ENCODE measurements around the gene DSCAML1.

DSCAML1 gene

DNA sequence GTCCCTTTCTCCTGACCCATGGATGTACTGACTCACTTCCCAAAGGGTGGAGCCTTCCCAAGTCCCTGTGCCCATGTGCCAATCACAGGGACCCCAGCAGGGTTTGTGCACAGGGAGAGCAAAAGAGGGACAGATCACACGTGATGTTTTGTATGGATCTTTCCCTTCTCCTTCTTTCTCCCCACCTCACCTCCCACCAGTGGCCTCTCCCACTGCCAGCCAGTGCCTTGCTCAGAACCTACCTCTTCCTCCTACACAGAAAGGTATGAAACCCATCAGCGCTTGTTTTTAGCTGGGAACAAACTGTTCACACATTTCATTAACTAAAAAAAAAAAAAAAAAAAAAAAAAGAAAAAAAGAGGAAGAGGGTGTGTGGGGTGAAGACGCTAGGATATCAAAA lies 112.9 kb downstream of the DSCAML1 start:
- ChIA-PET CTCF (no interaction called here), POLR2A (no interaction called here)
- no peaks in the 10 kb centered on the region for H3K4me1 ChIP-seq (ENCODE audit: control extremely low read depth in 1 of 4, control insufficient read depth in 4 of 4, insufficient read depth in 4 of 4, low read length in 3 of 4)
- H3K4me3 ChIP-seq (ENCODE audit: control insufficient read depth in 1 of 7, extremely low read depth in 1 of 7, insufficient read depth in 4 of 7, low read depth in 2 of 7, low read length in 6 of 7), result no peak overlapping the region
- WGBS (ENCODE audit: insufficient coverage), result 33% methylated on average over 1 of the region's 3 CpGs
- H3K27me3 ChIP-seq (replicated peaks in 2 of 5; ENCODE audit: control insufficient read depth in 4 of 5, insufficient read depth in 5 of 5, low read length in 4 of 5), result peaks cover 0 to 22% (median 4%) of the 10 kb centered on the region in 5 experiments
- H3K36me3 ChIP-seq (ENCODE audit: control insufficient read depth in 4 of 4, insufficient read depth in 4 of 4, low read length in 3 of 4), result no peaks in the 10 kb centered on the region
- H3K9me3 ChIP-seq (ENCODE audit: control extremely low read depth in 1 of 5, control insufficient read depth in 4 of 5, insufficient read depth in 2 of 5, low read depth in 1 of 5, low read length in 4 of 5), result no peaks in the 10 kb centered on the region
- peak in 2 of 3 donors; percentile 30 to 38 for DNase-seq
- no peak overlapping the region for H3K27ac ChIP-seq (ENCODE audit: insufficient read depth in 1 of 2, low read depth in 1 of 2, low read length in 2 of 2, poor library complexity in 1 of 2, severe bottlenecking in 2 of 2)

GRCh38 chr11:117681438-117681837 lies 115.6 kb downstream of the DSCAML1 start:
- WGBS (ENCODE audit: insufficient coverage), result no CpG with 5 or more reads among the region's 1 CpG
- CTCF ChIA-PET, result interaction anchor here (0.7 kb wide), 1 partner anchor 9 kb away, joined by 3 read pairs; no protein-coding TSS in a partner anchor

DNA sequence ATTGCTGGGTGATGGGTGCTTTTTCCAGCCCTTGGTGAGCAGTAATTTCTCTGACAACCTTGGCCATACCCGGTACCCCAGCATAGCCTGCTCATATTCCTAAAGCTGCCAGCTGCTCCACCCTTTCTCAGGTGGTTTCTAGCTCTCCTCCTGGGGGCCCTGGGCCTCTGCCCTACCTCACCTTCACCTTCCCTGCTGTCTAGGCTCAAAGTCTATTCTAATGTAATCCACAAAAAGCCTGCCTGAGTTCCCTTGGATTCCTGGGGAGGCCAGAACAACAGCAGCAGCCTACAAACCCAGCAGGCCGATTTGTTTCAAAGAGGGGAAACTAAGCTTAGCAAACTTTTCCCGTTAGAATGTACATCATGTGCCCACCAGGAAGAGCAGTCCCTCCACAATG lies 117.6 kb downstream of the DSCAML1 start:
- ChIA-PET CTCF (no interaction called here), POLR2A (no interaction called here)
- WGBS (ENCODE audit: insufficient coverage), result 94% methylated on average over 3 of the region's 3 CpGs

More at GRCh38 chr11:117681438-117681837, 115.6 kb downstream of the DSCAML1 start:
- Histone ChIP-seq H3K9me3 (ENCODE audit: control extremely low read depth in 1 of 5, control insufficient read depth in 4 of 5, insufficient read depth in 2 of 5, low read depth in 1 of 5, low read length in 4 of 5) (no peaks in the 10 kb centered on the region), H3K4me1 (ENCODE audit: control extremely low read depth in 1 of 4, control insufficient read depth in 4 of 4, insufficient read depth in 4 of 4, low read length in 3 of 4) (peaks cover 0 to under 1% (median under 1%) of the 10 kb centered on the region in 4 experiments), H3K27me3 (replicated peaks in 2 of 5; ENCODE audit: control insufficient read depth in 4 of 5, insufficient read depth in 5 of 5, low read length in 4 of 5) (peaks cover 0 to 40% (median 18%) of the 10 kb centered on the region in 5 experiments), H3K36me3 (ENCODE audit: control insufficient read depth in 4 of 4, insufficient read depth in 4 of 4, low read length in 3 of 4) (no peaks in the 10 kb centered on the region), H3K4me3 (ENCODE audit: control insufficient read depth in 1 of 7, extremely low read depth in 1 of 7, insufficient read depth in 4 of 7, low read depth in 2 of 7, low read length in 6 of 7) (no peak overlapping the region), H3K27ac (ENCODE audit: insufficient read depth in 1 of 2, low read depth in 1 of 2, low read length in 2 of 2, poor library complexity in 1 of 2, severe bottlenecking in 2 of 2) (no peak overlapping the region)
- no peak for DNase-seq
- POLR2A ChIA-PET, result no interaction called here

DNA sequence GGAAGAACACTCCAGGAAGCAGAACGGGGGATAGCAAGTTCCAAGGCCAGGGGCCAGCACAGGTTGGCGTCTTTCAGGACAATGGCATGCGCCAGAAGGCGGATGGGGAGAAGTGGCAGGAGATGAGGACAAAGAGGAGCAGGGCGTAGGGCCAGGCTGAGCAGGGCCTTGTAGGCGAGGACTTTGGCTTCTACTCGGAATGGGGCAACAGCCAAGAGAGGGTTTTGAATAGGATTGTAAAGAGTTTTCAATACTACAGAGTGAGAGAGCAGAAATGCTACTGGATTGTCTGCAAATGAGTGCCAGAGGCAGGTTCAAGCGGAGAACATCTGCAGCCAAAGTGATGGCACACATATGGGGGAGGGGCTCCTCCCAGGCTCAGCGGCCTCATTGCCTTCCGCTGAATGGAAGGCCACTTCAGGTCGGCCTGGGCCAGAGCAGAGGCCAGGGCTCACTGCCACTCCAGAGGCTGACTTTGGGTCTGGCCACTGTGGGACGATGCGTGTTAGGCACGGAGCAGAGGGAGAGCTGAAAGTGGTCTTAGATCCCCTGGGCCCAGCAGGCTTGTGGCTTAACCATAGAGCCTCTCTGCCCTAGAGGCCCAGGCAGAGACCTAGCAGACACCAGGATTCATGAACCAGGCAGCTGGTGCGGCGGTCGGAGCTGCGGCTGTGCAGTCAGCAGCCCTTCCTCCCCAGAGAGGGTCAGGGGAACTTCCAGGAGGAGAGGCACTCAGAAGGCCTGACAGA lies 118.2 kb downstream of the DSCAML1 start:
- Histone ChIP-seq H3K27me3 (replicated peaks in 2 of 5; ENCODE audit: control insufficient read depth in 4 of 5, insufficient read depth in 5 of 5, low read length in 4 of 5) (peaks cover 0 to 58% (median 21%) of the 10 kb centered on the region in 5 experiments), H3K9me3 (ENCODE audit: control extremely low read depth in 1 of 5, control insufficient read depth in 4 of 5, insufficient read depth in 2 of 5, low read depth in 1 of 5, low read length in 4 of 5) (no peaks in the 10 kb centered on the region), H3K4me1 (ENCODE audit: control extremely low read depth in 1 of 4, control insufficient read depth in 4 of 4, insufficient read depth in 4 of 4, low read length in 3 of 4) (peaks cover 0 to 7% (median 2%) of the 10 kb centered on the region in 4 experiments), H3K36me3 (ENCODE audit: control insufficient read depth in 4 of 4, insufficient read depth in 4 of 4, low read length in 3 of 4) (no peaks in the 10 kb centered on the region), H3K27ac (ENCODE audit: insufficient read depth in 1 of 2, low read depth in 1 of 2, low read length in 2 of 2, poor library complexity in 1 of 2, severe bottlenecking in 2 of 2) (no peak overlapping the region), H3K4me3 (ENCODE audit: control insufficient read depth in 1 of 7, extremely low read depth in 1 of 7, insufficient read depth in 4 of 7, low read depth in 2 of 7, low read length in 6 of 7) (no peak overlapping the region)
- DNase-seq, result no peak
- POLR2A ChIA-PET, result no interaction called here
- 96% methylated on average over 18 of the region's 18 CpGs for WGBS (ENCODE audit: insufficient coverage)
- CTCF ChIA-PET, result no interaction called here

More for the DNA sequence above, 117.6 kb downstream of the DSCAML1 start:
- Histone ChIP-seq H3K9me3 (ENCODE audit: control extremely low read depth in 1 of 5, control insufficient read depth in 4 of 5, insufficient read depth in 2 of 5, low read depth in 1 of 5, low read length in 4 of 5) (no peaks in the 10 kb centered on the region), H3K4me3 (ENCODE audit: control insufficient read depth in 1 of 7, extremely low read depth in 1 of 7, insufficient read depth in 4 of 7, low read depth in 2 of 7, low read length in 6 of 7) (no peak overlapping the region), H3K36me3 (ENCODE audit: control insufficient read depth in 4 of 4, insufficient read depth in 4 of 4, low read length in 3 of 4) (no peaks in the 10 kb centered on the region), H3K27ac (ENCODE audit: insufficient read depth in 1 of 2, low read depth in 1 of 2, low read length in 2 of 2, poor library complexity in 1 of 2, severe bottlenecking in 2 of 2) (no peak overlapping the region), H3K4me1 (ENCODE audit: control extremely low read depth in 1 of 4, control insufficient read depth in 4 of 4, insufficient read depth in 4 of 4, low read length in 3 of 4) (peaks cover 0 to 7% (median 2%) of the 10 kb centered on the region in 4 experiments), H3K27me3 (replicated peaks in 2 of 5; ENCODE audit: control insufficient read depth in 4 of 5, insufficient read depth in 5 of 5, low read length in 4 of 5) (peaks cover 0 to 52% (median 18%) of the 10 kb centered on the region in 5 experiments)
- no peak for DNase-seq

GRCh38 chr11:117677729-117678310 lies 119.2 kb downstream of the DSCAML1 start:
- Histone ChIP-seq H3K27ac (ENCODE audit: insufficient read depth in 1 of 2, low read depth in 1 of 2, low read length in 2 of 2, poor library complexity in 1 of 2, severe bottlenecking in 2 of 2) (no peak overlapping the region), H3K27me3 (replicated peaks in 2 of 5; ENCODE audit: control insufficient read depth in 4 of 5, insufficient read depth in 5 of 5, low read length in 4 of 5) (peaks cover 0 to 64% (median 18%) of the 10 kb centered on the region in 5 experiments), H3K4me1 (ENCODE audit: control extremely low read depth in 1 of 4, control insufficient read depth in 4 of 4, insufficient read depth in 4 of 4, low read length in 3 of 4) (peaks cover 0 to 7% (median 2%) of the 10 kb centered on the region in 4 experiments), H3K9me3 (ENCODE audit: control extremely low read depth in 1 of 5, control insufficient read depth in 4 of 5, insufficient read depth in 2 of 5, low read depth in 1 of 5, low read length in 4 of 5) (no peaks in the 10 kb centered on the region), H3K36me3 (ENCODE audit: control insufficient read depth in 4 of 4, insufficient read depth in 4 of 4, low read length in 3 of 4) (no peaks in the 10 kb centered on the region), H3K4me3 (ENCODE audit: control insufficient read depth in 1 of 7, extremely low read depth in 1 of 7, insufficient read depth in 4 of 7, low read depth in 2 of 7, low read length in 6 of 7) (no peak overlapping the region)
- CTCF ChIA-PET, result interaction anchor here (1.2 kb wide), 1 partner anchor 13 kb away, joined by 4 read pairs; no protein-coding TSS in a partner anchor
- POLR2A ChIA-PET, result interaction anchor here (0.7 kb wide), 1 partner anchor 58 kb away, joined by 3 read pairs; no protein-coding TSS in a partner anchor
- DNase-seq, result no peak
- 86% methylated on average over 8 of the region's 12 CpGs for WGBS (ENCODE audit: insufficient coverage)

GRCh38 chr11:117676501-117676900 lies 120.5 kb downstream of the DSCAML1 start:
- H3K4me1 ChIP-seq (ENCODE audit: control extremely low read depth in 1 of 4, control insufficient read depth in 4 of 4, insufficient read depth in 4 of 4, low read length in 3 of 4), result peaks cover 0 to 7% (median 2%) of the 10 kb centered on the region in 4 experiments
- POLR2A ChIA-PET, result no interaction called here
- DNase-seq, result no peak
- CTCF ChIA-PET, result no interaction called here
- WGBS (ENCODE audit: insufficient coverage), result 94% methylated on average over 6 of the region's 7 CpGs
- no peak overlapping the region for H3K4me3 ChIP-seq (ENCODE audit: control insufficient read depth in 1 of 7, extremely low read depth in 1 of 7, insufficient read depth in 4 of 7, low read depth in 2 of 7, low read length in 6 of 7)
- no peak overlapping the region for H3K27ac ChIP-seq (ENCODE audit: insufficient read depth in 1 of 2, low read depth in 1 of 2, low read length in 2 of 2, poor library complexity in 1 of 2, severe bottlenecking in 2 of 2)
- no peaks in the 10 kb centered on the region for H3K36me3 ChIP-seq (ENCODE audit: control insufficient read depth in 4 of 4, insufficient read depth in 4 of 4, low read length in 3 of 4)
- H3K27me3 ChIP-seq (replicated peaks in 2 of 5; ENCODE audit: control insufficient read depth in 4 of 5, insufficient read depth in 5 of 5, low read length in 4 of 5), result peaks cover 0 to 57% (median 16%) of the 10 kb centered on the region in 5 experiments
- H3K9me3 ChIP-seq (ENCODE audit: control extremely low read depth in 1 of 5, control insufficient read depth in 4 of 5, insufficient read depth in 2 of 5, low read depth in 1 of 5, low read length in 4 of 5), result no peaks in the 10 kb centered on the region

DNA sequence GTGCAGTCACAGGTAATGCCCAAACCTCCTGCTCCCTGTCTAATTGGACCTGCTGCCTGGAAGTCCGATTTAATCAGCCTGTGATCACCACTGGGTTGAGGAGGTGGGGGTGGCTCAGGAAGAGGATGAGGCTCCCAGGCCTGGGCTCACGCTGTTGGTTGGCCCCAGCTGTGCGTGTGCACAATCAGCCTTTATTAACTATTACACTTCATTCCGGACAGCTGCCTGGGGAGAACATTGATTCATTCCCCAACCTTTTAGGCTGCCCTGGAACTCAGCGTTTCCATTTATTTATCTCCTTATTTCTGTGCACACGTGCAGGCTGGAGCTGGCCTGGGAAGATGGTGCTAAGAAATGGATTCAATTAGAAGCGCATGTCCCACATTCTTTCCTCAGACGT lies 123.4 kb downstream of the DSCAML1 start:
- peaks cover 0 to 41% (median 6%) of the 10 kb centered on the region in 5 experiments for H3K27me3 ChIP-seq (replicated peaks in 2 of 5; ENCODE audit: control insufficient read depth in 4 of 5, insufficient read depth in 5 of 5, low read length in 4 of 5)
- H3K9me3 ChIP-seq (ENCODE audit: control extremely low read depth in 1 of 5, control insufficient read depth in 4 of 5, insufficient read depth in 2 of 5, low read depth in 1 of 5, low read length in 4 of 5), result peaks cover 0 to 2% (median 0%) of the 10 kb centered on the region in 5 experiments
- no peak overlapping the region for H3K4me3 ChIP-seq (ENCODE audit: control insufficient read depth in 1 of 7, extremely low read depth in 1 of 7, insufficient read depth in 4 of 7, low read depth in 2 of 7, low read length in 6 of 7)
- peaks cover 0 to 7% (median 2%) of the 10 kb centered on the region in 4 experiments for H3K4me1 ChIP-seq (ENCODE audit: control extremely low read depth in 1 of 4, control insufficient read depth in 4 of 4, insufficient read depth in 4 of 4, low read length in 3 of 4)
- WGBS (ENCODE audit: insufficient coverage), result 99% methylated on average over 6 of the region's 8 CpGs
- H3K27ac ChIP-seq (ENCODE audit: insufficient read depth in 1 of 2, low read depth in 1 of 2, low read length in 2 of 2, poor library complexity in 1 of 2, severe bottlenecking in 2 of 2), result no peak overlapping the region
- no peak for DNase-seq
- ChIA-PET CTCF (no interaction called here), POLR2A (no interaction called here)
- no peaks in the 10 kb centered on the region for H3K36me3 ChIP-seq (ENCODE audit: control insufficient read depth in 4 of 4, insufficient read depth in 4 of 4, low read length in 3 of 4)

All from common myeloid progenitor, CD34-positive (primary cell).